HG02970 (cell line): Measurements from ENCODE around the gene WASL.

ENCODE experiments used
- ATAC-seq: cut with Tn5 transposase; IDR thresholded peaks from one replicate; pipeline ENCODE4 v1.9.1; 2021; ENCODE audit warnings: mild to moderate bottlenecking, moderate library complexity, moderate number of reproducible peaks; ENCODE audit not compliant: unreplicated experiment, low FRiP score

WASL gene

DNA sequence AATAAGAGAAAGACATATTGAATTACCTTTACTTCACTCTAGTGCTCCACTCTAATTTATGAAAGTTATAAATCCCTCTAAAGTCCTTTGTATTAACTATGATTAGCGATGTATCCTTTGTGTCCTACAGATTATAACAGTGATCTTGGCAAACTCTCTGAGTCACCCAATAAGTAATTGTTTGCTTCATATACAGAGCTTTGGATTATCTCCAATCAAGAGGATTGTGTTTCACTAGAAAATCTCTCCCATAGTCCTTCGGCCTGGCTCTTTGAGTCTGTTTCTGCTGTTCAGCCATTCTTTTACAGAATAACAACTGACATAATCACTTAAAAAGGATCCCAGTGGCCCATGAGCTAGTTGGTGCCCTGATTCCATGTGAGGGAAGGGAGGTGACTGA, 83.6 kb downstream of the WASL start:
- no peak for ATAC-seq

DNA sequence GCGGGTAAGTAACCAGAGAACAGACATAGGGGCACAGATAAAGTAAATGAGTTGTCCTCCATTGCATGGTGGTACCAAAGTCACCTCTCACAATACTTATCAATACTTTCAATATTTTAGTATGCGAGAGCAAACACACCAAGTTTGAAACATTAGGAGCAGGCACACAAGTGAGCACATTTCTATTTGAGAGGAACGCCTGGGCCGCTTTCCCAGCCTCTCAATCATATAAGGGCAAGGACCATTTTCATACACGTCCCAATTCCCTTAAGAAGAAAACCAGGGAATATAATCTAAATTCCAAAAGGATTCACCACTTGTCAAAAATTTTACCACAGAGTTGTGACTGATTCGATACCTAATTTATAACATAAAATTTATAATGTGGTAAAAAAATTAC, 85.6 kb downstream of the WASL start:
- ATAC-seq = no peak

DNA sequence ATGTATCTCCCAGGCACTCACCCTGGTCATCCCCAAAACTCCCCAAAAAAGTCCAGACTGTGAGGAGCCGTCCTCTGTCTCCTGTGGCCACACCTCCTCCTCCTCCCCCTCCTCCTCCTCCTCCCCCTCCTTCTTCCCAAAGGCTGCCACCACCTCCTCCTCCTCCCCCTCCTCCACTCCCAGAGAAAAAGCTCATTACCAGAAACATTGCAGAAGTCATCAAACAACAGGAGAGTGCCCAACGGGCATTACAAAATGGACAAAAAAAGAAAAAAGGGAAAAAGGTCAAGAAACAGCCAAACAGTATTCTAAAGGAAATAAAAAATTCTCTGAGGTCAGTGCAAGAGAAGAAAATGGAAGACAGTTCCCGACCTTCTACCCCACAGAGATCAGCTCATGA, 86.0 kb downstream of the WASL start:
- no peak for ATAC-seq

DNA sequence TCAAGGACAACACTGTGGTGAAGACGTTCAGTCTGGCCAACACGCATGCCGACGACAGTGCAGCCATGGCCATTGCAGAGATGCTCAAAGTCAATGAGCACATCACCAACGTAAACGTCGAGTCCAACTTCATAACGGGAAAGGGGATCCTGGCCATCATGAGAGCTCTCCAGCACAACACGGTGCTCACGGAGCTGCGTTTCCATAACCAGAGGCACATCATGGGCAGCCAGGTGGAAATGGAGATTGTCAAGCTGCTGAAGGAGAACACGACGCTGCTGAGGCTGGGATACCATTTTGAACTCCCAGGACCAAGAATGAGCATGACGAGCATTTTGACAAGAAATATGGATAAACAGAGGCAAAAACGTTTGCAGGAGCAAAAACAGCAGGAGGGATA, 86.5 kb downstream of the WASL start:
- ATAC-seq = no peak

DNA sequence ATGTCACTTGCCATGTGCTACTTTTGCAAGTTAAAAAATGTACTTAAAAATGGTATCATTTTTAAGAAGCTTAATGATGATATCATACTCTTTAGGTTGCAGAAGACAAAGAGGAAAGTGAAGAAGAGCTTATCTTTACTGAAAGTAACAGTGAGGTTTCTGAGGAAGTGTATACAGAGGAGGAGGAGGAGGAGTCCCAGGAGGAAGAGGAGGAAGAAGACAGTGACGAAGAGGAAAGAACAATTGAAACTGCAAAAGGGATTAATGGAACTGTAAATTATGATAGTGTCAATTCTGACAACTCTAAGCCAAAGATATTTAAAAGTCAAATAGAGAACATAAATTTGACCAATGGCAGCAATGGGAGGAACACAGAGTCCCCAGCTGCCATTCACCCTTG, 87.0 kb downstream of the WASL start:
- no peak for ATAC-seq

DNA sequence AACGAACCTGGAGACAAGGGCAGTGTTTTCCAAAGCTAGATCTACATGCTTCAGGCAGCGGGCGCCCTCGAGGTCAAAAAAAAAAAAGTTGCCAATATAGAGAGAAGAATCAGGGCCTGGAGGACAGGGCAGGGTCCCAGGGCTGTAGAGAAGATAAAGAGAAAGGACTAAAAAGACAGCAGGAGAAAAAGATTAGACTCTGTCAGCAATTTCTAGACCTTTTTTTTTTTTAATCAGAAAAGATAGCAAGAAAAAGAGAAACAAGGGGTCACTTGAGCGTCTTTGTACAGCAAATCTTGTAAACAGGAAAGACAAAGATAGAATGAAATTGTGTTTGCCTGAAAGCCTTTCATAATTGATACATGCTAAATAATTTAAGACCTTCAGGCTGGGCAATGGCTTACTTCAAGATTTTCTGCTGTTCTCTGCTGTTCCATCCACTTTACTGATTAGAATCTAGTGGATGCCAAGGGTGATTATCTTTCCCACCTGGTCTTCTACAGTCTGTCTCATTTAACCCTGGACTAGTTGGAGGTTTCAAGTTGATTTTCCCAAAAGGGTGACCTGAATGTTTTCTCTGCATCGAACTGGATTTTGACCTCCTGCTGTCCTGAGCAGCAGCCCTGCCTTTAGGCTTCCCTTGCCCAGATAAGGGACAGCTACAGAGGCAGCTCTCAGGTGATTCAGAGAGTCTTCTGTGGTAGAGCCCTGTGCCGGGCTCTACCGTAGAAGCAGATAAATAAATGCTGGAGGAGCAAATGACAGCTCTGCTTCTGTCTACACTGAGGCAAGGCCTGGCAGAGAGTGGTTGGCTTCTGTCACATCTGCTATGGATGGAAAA, 88.1 kb downstream of the WASL start:
- no peak for ATAC-seq

DNA sequence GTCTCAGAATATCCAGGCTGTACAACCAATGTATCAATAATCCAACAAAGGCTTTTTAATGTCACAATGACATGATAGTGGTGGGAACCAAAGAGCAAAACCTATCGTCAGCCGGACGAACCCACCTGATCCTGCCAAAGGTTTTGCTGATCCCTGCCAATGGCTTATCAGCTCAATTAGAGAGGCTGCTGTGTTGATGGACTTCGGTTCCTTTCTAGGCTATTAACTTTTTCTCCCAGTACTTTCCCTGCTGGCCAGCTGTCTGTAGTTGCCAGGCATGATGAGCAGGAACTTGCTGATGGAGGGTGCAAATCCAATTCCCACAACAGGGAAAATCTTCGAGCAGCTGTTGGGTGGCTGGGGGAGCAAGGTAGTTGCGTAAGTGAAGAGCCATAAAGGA, 90.8 kb downstream of the WASL start:
- no peak for ATAC-seq

DNA sequence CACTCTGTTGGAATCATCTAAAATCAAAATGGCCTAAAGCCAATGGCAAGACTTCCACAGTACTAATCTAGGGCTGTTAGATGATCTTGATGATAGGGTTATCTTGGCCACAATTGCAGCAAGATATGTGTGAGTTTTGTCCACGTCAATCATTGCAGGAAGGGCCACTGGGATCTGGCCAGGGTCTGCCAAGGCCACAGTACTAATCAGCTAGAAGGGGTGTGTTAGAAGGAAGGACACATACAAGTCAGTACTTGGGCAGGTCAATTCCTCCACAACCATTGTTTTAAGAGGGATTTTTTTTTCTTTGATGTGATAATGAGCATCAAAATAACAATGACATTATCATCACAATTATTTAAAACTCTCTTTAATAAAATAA, 91.5 kb downstream of the WASL start:
- no peak for ATAC-seq

DNA sequence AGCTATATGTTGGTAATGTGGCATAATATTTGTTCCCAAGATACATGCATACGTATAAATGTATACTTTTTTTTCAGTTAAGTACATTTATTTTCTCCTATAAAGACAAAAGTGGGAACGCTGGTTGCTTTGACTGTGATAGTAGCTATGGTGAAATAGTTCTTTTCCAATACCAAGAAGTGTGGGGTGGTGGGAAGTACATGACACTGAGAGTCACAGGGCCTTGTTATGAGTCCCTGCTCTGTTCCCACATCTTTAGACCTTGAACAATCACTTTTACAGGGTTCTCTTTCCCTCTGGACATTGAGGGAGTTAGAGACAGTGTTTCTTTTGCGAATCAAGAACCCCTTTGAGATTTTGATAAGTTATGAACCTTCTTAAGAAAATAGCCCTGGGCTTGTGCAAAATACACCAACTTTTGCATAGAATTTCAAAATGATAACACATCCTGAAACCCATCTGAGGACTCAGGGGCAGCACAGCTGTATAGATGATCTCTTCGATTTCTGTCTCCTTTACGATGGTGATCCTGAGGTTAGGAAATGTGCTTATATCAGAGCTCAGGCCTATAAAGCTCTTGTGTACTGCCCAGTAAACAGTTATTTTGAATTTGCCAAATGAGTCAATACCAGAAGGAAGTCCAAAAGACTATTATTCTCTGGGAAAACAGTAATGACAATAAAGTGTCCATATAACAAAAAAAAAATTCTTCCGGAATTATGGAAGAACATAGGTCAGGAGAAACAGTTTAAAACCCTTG, 92.1 kb downstream of the WASL start:
- no peak for ATAC-seq

DNA sequence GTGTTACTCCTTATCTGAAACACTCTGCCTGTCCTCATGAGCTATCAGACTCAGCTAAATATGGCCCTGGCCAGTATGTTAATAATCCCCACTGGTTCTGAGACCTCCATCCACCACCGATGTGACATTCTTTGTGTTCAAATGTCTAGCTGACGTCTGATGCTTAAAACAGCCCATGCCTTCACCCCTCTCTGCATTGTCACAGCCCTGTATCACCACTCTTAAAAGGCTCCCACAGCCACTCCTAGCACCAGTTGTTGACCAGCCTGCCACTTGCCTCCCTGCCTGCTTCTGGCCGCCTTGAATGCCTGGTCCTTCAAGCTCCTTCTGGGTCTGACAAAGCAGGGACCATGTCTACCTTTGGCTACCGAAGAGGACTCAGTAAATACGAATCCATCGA, 93.2 kb downstream of the WASL start, which contains the start of gene LMOD2:
TSS of gene LMOD2 (plus strand) at position 253 of the 400 bp plus-strand sequence. CDS start at position 351, 98 bp downstream.
- no peak for ATAC-seq

DNA sequence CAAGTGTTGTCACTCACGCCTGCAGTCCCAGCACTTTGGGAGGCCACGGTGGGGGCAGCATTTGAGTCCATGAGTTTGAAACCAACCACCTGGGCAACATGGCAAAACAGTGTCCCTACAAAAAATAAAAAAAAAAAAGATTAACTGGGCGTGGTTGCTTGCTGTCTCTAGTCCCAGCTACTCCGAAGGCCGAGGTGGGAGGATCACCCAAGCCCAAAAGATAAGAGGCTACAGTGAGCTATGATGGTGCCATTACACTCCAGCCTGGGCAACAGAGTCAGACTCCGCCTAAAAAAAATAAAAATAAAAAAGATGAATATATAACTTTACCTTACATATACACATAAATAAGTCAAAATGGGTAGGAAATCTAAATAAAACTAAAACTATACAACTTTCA, 95.6 kb downstream of the WASL start:
- no peak for ATAC-seq

DNA sequence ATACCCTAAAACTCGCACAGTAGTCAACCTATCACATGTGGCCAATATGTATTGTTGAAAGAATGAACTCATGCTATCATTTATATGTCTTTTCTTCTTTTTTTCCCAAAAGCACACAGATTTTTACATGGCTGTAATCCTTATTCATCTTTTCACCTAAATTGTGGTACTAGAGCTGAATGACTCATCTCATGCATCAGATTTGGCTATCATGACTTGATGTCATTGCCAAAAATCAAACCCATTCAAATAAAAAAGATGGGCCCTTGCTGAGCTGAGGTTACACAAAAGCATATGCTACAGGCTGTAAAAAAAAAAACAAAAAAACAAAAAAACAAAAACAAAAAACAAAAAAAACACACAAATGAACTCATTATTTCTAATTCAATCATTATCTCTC, 96.4 kb downstream of the WASL start:
- no peak for ATAC-seq

DNA sequence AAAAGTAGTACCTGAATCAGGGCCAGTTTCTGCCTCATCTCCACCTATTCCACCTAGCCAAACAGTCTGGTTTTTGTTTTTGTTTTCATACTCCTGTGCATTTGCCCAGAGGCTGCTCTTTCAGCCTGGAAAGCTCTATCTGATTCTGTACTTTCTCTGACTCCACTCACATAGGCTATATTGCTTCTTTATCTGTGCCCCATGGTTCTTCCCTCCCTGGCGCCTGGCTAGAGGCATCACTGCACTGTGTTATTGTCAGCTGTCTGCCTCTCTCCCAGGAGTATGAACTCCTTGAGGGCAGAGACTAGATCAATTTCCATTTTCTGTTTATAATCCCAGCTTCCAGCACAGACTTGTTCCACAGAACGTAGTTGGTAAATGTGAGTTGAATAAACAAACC, 98.2 kb downstream of the WASL start:
- no peak for ATAC-seq

DNA sequence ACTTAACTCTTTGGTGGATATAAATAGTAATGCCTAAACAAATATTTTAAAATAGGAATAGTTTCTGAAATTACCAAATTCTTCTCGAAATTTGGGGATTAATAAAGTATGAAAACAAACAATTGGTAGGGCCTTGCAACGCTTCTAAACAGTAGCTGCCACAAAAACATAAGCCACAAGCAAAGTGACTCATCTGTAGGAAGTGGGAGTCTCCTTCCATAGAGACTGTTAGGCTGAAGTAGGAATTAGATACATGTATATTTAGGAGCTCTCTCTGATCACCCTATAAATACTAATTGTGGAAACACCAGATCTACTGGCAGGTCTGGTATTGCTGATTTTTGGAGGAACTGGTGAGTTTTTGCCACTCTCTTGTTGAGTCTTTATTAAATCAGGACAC, 98.8 kb downstream of the WASL start:
- ATAC-seq = no peak

DNA sequence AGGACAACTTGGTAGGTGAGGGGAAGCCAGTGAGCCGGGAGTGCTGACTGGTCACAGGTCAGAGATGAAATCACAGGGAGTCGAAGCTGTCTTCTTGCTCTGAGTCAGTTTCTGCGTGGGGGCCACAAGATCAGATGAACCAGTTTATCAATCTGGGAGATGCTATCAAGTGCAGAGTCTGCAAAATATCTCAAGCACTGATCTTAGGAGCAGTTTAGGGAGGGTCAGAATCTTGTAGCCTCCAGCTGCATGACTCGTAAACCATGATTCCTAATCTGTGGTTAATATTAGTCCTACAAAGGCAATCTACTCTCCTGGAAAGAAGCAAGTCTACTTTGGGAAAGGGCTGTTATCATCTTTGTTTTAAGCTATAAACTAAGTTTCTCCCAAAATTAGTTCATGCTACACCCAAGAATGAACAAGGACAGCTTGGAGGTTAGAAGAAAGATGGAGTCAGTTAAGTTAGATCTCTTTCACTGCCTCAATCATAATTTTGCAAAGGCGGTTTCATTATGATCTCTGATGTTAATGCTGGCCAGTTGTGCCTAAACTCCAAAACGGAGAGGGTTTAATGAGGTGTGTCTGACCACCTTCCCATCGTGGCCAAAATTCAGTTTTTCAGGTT, 101.6 kb downstream of the WASL start:
- no peak for ATAC-seq

DNA sequence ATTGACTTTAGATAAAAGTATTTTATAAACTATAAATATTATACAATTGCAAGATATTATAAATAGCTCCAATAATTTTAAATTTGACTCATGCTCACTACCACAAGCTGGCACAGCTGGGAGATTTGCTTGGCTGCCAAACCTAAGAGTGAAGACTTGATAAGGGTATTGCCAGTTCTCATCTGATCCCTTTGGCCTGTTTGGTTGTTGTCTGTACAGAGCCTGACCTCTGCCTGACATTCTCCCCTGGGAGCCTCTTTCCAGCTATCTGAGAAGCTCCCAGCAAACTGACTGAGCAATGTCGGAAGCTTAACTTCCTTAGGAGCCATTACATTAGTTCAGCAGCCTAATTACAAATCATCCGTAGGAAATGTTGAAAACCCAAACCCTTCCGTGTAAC, 103.3 kb downstream of the WASL start:
- no peak for ATAC-seq

DNA sequence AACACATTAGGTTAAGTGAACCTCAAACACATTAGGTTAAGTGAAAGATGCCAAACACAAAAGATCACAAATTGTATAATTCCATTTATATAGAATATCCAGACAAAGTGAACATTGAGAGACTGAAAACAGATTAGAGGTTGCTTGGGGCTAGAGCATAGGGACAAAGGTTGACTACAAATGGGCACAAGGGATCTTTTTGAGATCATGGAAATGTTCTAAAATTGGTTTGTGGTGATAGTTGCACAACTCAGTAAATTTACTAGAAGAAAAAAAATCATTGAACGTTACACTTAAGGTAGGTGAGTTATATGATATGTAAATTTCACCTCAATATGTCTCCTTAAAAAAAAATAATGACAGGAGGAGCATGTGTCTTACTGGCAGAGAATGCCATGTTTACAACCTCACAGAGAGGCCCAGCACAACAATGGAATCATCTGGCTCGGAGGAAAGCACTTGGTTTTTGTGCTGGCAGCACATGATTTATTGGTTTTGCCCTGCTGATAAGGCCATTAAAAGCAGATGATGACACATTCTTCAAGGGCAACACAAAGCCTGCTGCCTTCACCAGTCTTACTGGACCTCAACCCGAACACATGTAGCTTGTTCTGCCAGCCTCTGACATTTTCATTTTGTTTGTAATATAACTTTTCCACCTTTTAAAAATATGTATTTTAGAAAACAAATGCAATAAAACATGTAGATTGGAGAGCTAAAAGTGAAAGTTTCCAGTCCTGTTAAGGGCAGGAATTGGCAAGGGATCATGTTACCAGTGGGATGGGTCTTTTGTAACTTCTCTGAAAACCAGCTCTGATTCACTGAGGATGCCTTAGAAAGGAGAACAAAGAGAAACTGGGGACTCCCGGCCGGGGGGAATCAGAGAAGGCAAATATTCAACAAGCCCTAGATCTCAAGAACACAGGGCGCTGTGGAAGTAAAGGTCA, 105.0 kb downstream of the WASL start:
- ATAC-seq = no peak

DNA sequence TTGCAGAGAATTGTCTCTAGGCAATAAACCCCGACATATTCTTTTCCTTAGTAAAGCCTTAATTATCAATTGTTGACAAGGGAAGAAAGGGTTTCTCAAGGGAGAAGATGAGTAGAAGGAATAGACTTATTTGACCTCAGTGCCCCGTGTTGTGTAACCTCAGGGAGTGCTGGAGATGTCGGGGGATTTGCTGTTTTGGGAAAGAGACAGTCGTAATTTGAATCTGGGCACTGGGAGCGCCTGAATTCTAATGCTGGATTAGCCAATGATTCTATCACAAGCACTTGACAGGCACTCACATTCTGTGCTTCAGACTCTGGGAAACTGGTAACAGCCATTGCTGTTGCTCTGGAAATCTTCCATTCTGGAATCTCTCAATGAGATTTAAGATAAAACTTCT, 106.9 kb downstream of the WASL start:
- no peak for ATAC-seq

DNA sequence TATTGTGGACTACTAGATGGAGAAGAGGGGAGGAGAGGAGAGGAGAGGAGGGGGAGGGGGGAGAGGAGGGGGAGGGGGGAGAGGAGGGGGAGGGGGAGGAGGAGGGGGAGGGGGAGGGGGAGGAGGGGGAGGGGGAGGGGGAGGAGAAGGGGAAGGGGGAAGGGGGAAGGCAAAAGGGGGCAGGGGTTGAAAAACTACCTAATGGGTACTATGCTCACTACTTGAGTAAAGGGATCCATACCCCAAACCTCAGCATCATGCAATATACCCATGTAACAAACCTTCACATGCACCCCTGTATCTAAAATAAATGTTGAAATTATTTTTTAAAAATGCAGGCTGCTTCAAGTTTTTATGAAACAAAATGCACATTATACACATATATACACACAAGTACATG, 108.2 kb downstream of the WASL start:
- ATAC-seq = no peak

DNA sequence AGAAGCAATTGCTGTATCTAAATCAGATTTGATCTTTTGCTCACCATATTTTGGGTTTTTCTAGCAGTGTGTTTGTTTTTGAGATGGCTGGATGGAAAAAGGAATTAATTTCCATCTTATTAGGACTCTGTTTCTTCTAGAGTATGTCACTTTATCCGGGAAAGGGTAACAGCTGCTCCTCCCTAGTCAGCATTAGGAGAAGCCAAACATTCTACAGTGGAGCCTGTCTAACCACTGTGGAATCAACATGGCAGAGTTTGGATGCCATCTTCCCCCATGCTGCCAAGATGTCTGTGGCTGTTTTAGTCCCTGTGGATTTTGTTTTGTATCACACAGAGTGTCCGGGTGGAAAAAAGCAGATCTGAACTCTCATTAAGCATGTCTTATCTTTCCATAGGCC, 109.2 kb downstream of the WASL start:
- ATAC-seq = no peak
